Naive B cell (primary cell): ENCODE results near the gene RCOR3. TPM values are rescaled to one million over a fixed set of nuclear protein-coding genes. Genes with fewer than 3 reads are reported as not detected.
"Not testable (repeated sequence)": the region's sequence is repeated elsewhere in the genome, so short reads cannot be mapped to it uniquely, and the experiment has no call there.

Source experiments
- ATAC-seq, 2 donors: fragments of 150-1000 bp; cut with Tn5 transposase; 2 replicates each; pipeline ENCODE4 v1.10.0; 2021; ENCODE audit warnings: low read depth in 2 of 2, mild to moderate bottlenecking in 2 of 2, moderate library complexity in 2 of 2
- DNase-seq: peaks from one replicate; pipeline ENCODE4 v3.0.0; 2022
- H3K27ac Mint-ChIP-seq, 6 donors: one replicate each; pipeline ENCODE4 v1.8.0; 2020 to 2022; ENCODE audit warnings: mild to moderate bottlenecking in 6 of 6, mixed read lengths in 6 of 6, moderate library complexity in 5 of 6, inconsistent platforms in 2 of 6
- H3K27me3 Mint-ChIP-seq, 3 donors: one replicate each; pipeline ENCODE4 v1.8.0; 2021 to 2022; ENCODE audit warnings: mixed read lengths in 3 of 3, mild to moderate bottlenecking in 1 of 3
- H3K36me3 Mint-ChIP-seq, 2 donors: one replicate each; pipeline ENCODE4 v1.8.0; 2020 to 2022; ENCODE audit warnings: mixed read lengths in 2 of 2, inconsistent platforms in 1 of 2, mild to moderate bottlenecking in 1 of 2
- H3K4me1 Mint-ChIP-seq, 3 donors: one replicate each; pipeline ENCODE4 v1.8.0; 2020 to 2022; ENCODE audit warnings: mixed read lengths in 3 of 3, inconsistent platforms in 1 of 3, mild to moderate bottlenecking in 1 of 3, moderate library complexity in 1 of 3
- H3K4me3 Mint-ChIP-seq, 8 donors: one replicate each; pipeline ENCODE4 v1.8.0; 2020 to 2022; ENCODE audit warnings: mild to moderate bottlenecking in 8 of 8, mixed read lengths in 8 of 8, moderate library complexity in 8 of 8, inconsistent platforms in 2 of 8
- H3K9me3 Mint-ChIP-seq, 7 donors: one replicate each; pipeline ENCODE4 v1.8.0; 2020 to 2022; ENCODE audit warnings: mixed read lengths in 7 of 7, mild to moderate bottlenecking in 5 of 7, inconsistent platforms in 2 of 7, moderate library complexity in 1 of 7
- polyA plus RNA-seq, 6 donors: library from polyadenylated mRNA; unstranded; fragments of 300-500 nt; fragmentation: Illumina TruSeq; gene quantifications; one replicate each; pipeline ENCODE4 v1.2.3, GENCODE V29; 2021; ENCODE audit warnings: low read depth in 6 of 6

RCOR3 gene
- 10 to 100 TPM; 16.6 to 43.1 (median 29.5) TPM for polyA plus RNA-seq

DNA sequence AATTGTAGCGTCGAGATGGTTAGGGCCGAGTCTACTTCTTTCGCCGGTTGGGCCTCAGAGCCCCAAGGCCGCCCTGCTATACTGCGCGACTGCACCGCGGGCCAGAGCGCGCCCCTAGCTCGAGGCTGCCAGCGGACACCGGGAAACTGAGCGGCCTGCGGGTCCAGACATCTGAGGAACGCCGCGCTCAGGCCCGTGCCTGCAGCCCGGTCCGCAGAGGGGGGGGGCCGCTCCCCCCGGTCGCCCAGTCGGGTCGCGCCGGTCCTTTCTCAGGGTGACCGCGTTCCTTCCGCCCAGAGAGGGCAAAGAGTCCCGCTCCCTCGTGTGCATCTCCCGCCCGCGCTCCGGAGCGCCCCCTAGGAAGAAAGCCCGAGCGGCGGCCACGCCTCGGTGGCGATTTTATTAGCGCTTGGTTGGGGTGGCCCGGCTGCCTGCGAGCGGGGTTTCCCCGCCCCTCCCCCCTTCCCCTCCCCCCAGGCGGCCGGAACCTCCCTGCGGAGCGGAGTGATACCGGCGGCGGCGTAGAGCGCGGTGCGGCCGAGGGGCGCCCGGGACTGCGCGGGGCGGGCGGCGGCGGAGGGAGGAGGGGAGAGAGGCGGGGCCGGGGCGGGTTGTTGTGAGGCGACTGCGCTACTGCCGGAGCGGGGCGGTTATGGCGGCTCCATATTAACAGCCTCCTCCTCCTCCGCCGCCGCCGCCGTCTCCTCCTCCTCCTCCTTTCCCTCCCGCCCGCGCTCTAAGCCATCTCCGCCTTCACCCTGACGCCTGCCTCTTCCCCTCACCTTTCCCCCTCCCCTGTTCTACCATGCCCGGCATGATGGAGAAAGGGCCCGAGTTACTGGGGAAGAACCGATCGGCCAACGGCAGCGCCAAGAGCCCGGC lies at the start of gene RCOR3:
Gene RCOR3, plus strand, starts transcription at position 611 of the 882 bp plus-strand sequence. Its CDS starts 195 bp downstream, at position 806.
- Mint-ChIP-seq H3K27ac (peak within 1 kb of the TSS; percentile 88 to 98 (median 96)), H3K27me3 (no peaks in the 10 kb centered on the region), H3K4me1 (peaks cover 17 to 23% (median 22%) of the 10 kb centered on the region in 3 donors), H3K9me3 (no peaks in the 10 kb centered on the region), H3K36me3 (peaks cover 0 to 4% of the 10 kb centered on the region in 2 donors), H3K4me3 (peak within 1 kb of the TSS; percentile 90 to 99 (median 93))
- DNase-seq, result peak; percentile 84
- peak; percentile 69 to 70 for ATAC-seq

DNA sequence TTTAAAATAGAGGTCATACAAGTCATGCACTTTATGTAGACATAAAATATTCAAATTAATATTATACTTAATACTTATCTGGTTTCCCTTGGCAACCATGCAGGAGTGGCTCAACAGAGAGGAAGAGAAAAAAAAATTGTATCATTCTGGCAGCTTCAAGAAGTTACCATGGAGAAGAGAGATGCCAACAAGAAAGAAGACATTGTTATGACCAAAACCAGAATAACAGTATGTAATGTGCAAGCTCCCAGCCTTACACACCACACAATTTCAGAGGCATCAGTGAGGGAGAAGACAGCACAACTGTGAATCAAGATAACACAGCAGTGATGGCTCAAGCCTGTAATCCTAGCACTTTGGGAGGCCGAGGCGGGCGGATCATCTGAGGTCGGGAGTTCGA lies 49.1 kb upstream of the RCOR3 start:
- peaks cover 0 to 14% (median 8%) of the 10 kb centered on the region in 3 donors for H3K27me3 Mint-ChIP-seq

DNA sequence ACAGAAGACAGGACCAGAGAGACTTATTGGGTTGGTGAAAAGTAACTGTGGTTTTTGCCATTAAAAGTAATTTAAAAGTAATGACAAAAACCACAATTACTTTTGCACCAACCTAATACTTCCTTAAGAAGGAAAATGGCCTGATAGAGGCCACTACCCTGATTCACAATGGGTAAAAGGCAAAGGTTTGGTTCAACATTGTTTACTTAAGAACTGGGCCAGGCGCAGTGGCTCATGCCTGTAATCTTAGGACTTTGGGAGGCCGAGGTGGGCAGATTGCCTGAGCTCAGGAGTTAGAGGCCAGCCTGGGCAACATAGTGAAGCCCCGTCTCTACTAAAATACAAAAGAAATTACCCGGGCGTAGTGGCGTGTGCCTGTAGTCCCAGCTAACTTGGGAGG lies 48.2 kb upstream of the RCOR3 start:
- H3K36me3 Mint-ChIP-seq, result no peaks in the 10 kb centered on the region
- H3K27ac Mint-ChIP-seq, result peak overlapping the region in 1 of 6 donors; percentile 58
- no peaks in the 10 kb centered on the region for H3K4me1 Mint-ChIP-seq
- H3K9me3 Mint-ChIP-seq, result peaks cover 0 to 7% (median 0%) of the 10 kb centered on the region in 7 donors
- DNase-seq (no peak), ATAC-seq (no peak)
- peaks cover 2 to 11% (median 8%) of the 10 kb centered on the region in 3 donors for H3K27me3 Mint-ChIP-seq
- H3K4me3 Mint-ChIP-seq, result no peak overlapping the region

More for the DNA sequence above, 49.1 kb upstream of the RCOR3 start:
- H3K4me1 Mint-ChIP-seq, result no peaks in the 10 kb centered on the region
- H3K36me3 Mint-ChIP-seq, result no peaks in the 10 kb centered on the region
- ATAC-seq (no peak), DNase-seq (no peak)
- H3K27ac Mint-ChIP-seq, result no peak overlapping the region
- H3K9me3 Mint-ChIP-seq, result peaks cover 0 to 8% (median 0%) of the 10 kb centered on the region in 7 donors
- no peak overlapping the region for H3K4me3 Mint-ChIP-seq

DNA sequence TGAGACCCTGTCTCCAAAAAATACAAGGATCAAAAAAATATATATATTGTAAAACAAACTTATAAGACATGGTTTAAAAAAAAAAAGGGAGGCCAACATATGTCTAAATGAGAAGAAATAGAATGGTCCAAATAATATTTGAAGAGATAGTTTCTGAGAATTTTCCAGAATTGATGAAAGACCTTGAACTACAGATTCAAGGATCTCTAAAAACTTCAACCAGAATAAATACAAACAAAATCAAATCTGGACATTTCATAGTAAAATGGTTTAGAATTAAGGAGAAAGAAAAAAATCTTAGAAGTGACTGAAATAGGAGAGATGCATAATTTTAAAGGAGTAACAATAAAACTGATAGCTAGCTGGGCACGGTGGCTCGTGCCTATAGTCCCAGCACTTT lies 45.5 kb upstream of the RCOR3 start:
- Mint-ChIP-seq H3K4me1 (no peaks in the 10 kb centered on the region), H3K36me3 (no peaks in the 10 kb centered on the region)

DNA sequence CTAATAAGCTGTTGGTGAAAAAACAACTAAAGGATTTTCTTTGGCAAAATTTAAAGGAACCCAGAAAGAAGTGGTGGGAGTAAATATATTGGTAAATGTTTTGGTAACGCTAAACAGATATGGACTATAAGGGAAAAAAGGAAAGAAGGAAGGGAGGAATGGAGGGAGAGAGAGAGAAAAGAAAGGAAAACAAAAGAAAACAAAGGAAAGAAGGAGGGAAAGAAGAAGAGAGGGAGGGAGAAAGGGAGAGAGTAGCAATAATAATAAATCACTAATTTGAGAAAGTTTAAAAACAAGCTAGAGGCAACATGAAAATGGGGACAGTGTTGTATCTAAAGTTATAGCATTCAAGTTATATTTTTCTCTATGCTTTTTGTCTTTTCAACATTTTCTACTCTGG lies 43.6 kb upstream of the RCOR3 start:
- peaks cover 0 to 6% (median 0%) of the 10 kb centered on the region in 7 donors for H3K9me3 Mint-ChIP-seq
- peaks cover 4 to 18% (median 10%) of the 10 kb centered on the region in 3 donors for H3K27me3 Mint-ChIP-seq
- H3K4me3 Mint-ChIP-seq, result no peak overlapping the region
- peak overlapping the region in 1 of 6 donors; percentile 28 for H3K27ac Mint-ChIP-seq
- no peaks in the 10 kb centered on the region for H3K4me1 Mint-ChIP-seq
- no peaks in the 10 kb centered on the region for H3K36me3 Mint-ChIP-seq
- DNase-seq (no peak), ATAC-seq (no peak)

More for the DNA sequence above, 45.5 kb upstream of the RCOR3 start:
- Mint-ChIP-seq H3K4me3 (no peak overlapping the region), H3K27me3 (peaks cover 0 to 8% (median 5%) of the 10 kb centered on the region in 3 donors), H3K27ac (peak overlapping the region in 1 of 6 donors; percentile 14), H3K9me3 (no peaks in the 10 kb centered on the region)
- DNase-seq, result no peak
- ATAC-seq, result no peak

DNA sequence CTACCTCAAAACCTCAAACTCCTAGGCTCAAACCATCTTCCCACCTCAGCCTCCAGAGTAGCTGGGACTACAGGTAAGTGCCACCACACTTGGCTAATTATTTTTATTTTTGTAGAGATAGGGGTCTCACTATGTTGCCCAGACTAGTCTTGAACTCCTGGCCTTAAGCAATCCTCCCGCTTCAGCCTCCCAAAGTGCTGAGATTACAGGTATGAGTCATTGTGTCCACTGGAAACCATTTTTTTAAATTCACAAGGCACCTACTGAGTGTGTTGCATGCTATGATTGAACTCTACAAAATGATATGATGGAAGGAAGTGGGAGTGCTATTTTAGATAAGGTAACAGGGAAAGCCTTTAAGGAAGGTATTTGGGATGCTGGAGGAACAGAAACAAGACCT lies 41.8 kb upstream of the RCOR3 start:
- DNase-seq (no peak), ATAC-seq (no peak)
- Mint-ChIP-seq H3K36me3 (no peaks in the 10 kb centered on the region), H3K9me3 (peaks cover 0 to 7% (median 3%) of the 10 kb centered on the region in 7 donors), H3K4me3 (no peak overlapping the region), H3K4me1 (no peaks in the 10 kb centered on the region), H3K27ac (no peak overlapping the region), H3K27me3 (peaks cover 4 to 26% (median 20%) of the 10 kb centered on the region in 3 donors)

DNA sequence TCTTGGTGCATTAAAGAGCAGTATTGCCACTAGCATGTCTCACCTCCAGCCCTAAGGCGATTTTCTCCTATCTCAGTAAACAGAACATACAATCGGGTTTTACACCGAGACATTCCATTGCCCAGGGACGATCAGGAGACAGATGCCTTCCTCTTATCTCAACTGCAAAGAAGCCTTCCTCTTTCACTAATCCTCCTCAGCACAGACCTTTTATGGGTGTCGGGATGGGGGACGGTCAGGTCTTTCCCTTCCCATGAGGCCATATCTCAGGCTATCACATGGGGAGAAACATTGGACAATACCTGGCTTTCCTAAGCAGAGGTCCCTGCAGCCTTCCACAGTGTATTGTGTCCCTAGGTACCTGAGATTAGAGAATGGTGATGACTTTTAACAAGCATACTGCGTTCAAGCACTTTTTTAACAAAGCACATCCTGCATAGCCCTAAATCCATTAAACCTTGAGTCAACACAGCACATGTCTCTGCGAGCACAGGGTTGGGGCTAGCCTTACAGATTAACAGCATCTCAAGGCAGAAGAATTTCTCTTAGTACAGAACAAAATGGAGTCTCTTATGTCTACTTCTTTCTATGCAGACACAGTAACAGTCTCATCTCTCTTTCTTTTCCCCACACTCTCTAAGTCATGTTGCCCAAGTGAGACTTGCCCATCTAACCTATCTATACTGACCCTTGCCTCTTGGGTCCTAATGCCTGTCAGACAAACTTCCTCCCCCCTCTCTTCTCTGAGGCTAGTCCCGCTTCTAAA lies 36.5 kb upstream of the RCOR3 start:
- not testable (repeated sequence) for H3K36me3 Mint-ChIP-seq, ATAC-seq, H3K4me1 Mint-ChIP-seq, H3K9me3 Mint-ChIP-seq, H3K4me3 Mint-ChIP-seq, H3K27ac Mint-ChIP-seq, DNase-seq
- H3K27me3 Mint-ChIP-seq, result peaks cover 4 to 38% (median 29%) of the 10 kb centered on the region in 3 donors

DNA sequence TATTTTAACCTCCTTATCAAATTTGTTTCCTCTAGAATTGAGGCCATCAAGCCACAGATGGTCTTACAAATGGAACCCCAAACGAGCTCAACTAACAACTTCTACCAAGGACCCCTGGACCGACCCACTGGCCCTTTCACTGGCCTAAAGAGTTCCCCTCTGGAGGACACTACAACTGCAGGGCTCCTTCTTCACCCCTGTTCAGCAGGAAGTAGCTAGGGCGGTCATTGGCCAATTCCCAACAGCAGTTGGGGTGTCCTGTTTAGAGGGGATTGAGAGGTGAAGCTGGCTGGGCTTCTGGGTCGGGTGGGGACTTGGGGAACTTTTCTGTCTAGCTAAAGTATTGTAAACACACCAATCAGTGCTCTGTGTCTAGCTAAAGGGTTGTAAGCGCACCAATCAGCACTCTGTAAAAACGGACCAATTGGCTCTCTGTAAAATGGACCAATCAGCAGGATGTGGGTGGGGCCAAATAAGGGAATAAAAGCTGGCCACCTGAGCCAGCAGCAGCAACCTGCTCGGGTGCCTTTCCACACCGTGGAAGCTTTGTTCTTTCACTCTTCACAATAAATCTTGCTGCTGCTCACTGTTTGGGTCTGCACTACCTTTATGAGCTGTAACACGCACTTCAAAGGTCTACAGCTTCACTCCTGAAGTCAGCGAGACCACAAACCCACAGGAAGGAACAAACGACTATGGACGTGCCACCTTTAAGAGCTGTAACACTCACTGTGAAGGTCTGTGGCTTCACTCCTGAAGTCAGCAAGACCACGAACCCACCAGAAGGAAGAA lies 30.4 kb upstream of the RCOR3 start:
- peak overlapping the region in 6 of 8 donors; percentile 4 to 80 (median 56) for H3K4me3 Mint-ChIP-seq
- not testable (repeated sequence) for DNase-seq, H3K36me3 Mint-ChIP-seq, ATAC-seq, H3K9me3 Mint-ChIP-seq, H3K27me3 Mint-ChIP-seq
- peak overlapping the region in 2 of 6 donors; percentile 27 to 56 for H3K27ac Mint-ChIP-seq
- peaks cover 5 to 14% (median 10%) of the 10 kb centered on the region in 3 donors for H3K4me1 Mint-ChIP-seq

DNA sequence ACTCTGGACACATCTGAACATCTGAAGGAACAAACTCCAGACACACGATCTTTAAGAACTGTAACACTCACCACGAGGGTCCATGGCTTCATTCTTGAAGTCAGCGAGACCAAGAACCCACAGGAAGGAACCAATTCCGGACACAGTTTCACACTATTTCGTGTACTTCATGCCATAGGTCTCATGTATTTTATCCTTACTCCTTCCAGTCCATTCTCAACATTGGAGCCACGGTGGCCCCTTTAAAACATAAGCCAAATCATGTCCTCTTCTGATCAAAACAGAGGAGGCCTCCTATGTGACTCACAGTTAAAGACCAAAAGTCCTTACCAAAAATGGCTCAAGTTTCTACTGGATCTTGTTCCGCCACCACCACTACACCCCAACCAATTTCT lies 29.8 kb upstream of the RCOR3 start:
- Mint-ChIP-seq H3K36me3 (no peaks in the 10 kb centered on the region), H3K9me3 (peaks cover 0 to 3% (median 0%) of the 10 kb centered on the region in 7 donors), H3K27ac (peak overlapping the region in 2 of 6 donors; percentile 1 to 53), H3K27me3 (no peaks in the 10 kb centered on the region), H3K4me3 (peak overlapping the region in 7 of 8 donors; percentile 4 to 80 (median 68)), H3K4me1 (peaks cover 5 to 14% (median 10%) of the 10 kb centered on the region in 3 donors)
- DNase-seq, result no peak
- ATAC-seq, result no peak

DNA sequence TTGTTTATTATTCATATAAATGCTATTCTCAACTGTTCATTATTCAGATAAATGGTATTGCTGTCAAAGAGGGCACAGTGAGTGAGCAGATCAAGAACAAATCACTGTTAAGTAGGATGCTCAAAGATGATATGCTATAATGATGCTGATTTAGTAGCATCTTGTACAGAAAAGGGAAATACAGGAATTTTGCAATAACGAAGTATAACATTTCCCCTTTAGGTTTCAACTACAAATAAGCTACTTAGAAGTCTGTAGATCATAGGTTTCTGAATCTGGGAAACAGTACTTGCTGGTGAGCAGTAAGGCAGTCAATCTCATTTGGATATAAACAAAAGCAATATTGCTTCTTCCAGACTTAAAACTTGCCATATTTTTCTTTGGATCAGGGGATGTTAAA lies 27.3 kb upstream of the RCOR3 start:
- Mint-ChIP-seq H3K4me3 (no peak overlapping the region), H3K27me3 (no peaks in the 10 kb centered on the region), H3K4me1 (peaks cover 5 to 14% (median 10%) of the 10 kb centered on the region in 3 donors), H3K36me3 (no peaks in the 10 kb centered on the region), H3K9me3 (peaks cover 0 to 3% (median 0%) of the 10 kb centered on the region in 7 donors), H3K27ac (no peak overlapping the region)
- ATAC-seq (no peak), DNase-seq (no peak)

DNA sequence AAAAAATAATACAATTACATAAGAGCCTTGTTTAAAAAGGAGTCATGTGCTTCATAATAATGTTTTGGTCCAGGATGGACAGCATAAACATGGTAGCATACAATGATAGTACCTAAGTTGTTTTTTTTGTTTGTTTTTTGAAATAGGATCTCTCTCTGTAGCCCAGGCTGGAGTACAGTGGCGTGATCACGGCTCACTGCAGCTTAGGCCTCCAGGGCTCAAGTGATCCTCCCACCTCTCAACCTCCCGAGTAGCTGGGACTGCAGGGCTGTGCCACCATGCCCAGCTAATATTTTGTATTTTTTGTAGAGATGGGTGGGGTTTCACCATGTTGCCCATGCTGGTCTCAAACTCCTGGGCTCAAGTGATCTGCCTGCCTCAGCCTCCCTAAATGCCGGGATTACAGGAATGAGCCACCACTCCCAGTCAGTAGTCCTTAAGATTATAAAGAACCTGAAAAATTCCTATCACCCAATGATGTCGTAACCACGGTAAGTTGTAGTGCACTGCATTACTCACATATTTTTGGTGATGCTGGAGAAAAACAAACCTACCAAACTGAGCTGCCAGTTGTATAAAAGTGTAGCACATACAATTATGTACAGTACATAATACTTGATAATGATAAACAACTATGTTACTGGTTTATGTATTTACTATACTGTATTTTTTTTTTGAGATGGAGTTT lies 22.4 kb upstream of the RCOR3 start:
- Mint-ChIP-seq H3K9me3 (peaks cover 0 to 5% (median 0%) of the 10 kb centered on the region in 7 donors), H3K27ac (no peak overlapping the region), H3K4me3 (no peak overlapping the region), H3K4me1 (no peaks in the 10 kb centered on the region), H3K27me3 (peaks cover 0 to 9% (median 5%) of the 10 kb centered on the region in 3 donors), H3K36me3 (peaks cover 0 to 7% of the 10 kb centered on the region in 2 donors)
- DNase-seq (no peak), ATAC-seq (no peak)

DNA sequence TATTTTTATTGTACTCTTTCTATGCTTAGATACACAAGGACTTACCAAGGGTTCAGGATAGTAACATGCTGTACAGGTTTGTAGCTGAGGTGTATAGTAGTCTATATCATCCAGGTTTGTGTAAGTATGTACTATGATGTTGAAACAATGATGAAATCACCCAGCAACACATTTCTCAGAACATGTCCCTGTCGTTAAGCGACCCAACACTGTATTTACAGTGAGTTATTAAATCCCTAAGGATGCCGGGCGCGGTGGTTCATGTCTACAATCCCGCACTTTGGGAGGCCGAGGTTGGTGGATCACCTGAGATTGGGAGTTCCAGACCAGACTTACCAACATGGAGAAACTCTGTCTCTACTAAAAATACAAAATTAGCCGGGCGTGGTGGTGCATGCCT lies 21.6 kb upstream of the RCOR3 start:
- Mint-ChIP-seq H3K4me1 (no peaks in the 10 kb centered on the region), H3K9me3 (peaks cover 0 to 5% (median 0%) of the 10 kb centered on the region in 7 donors), H3K4me3 (no peak overlapping the region), H3K36me3 (peaks cover 0 to 7% of the 10 kb centered on the region in 2 donors), H3K27ac (no peak overlapping the region), H3K27me3 (peaks cover 0 to 9% (median 5%) of the 10 kb centered on the region in 3 donors)
- DNase-seq (no peak), ATAC-seq (no peak)
